Esophagus squamous epithelium (tissue), 4 donors: ENCODE data around the gene ZBBX.

Source experiments
- POLR2A ChIP-seq, 4 donors: fragments of 450-650 bp; IDR thresholded peaks; one replicate each; pipeline ENCODE4 v1.6.1; 2017; ENCODE audit warnings: antibody characterized with exemption in 4 of 4, mild to moderate bottlenecking in 4 of 4, moderate library complexity in 3 of 4
- TF ChIP-seq, protein P1 (sequence below), 6 experiments: fragments of 450-650 bp in 4 of 6; fragments of 200-600 bp in 2 of 6; sonication (generic) in 2 of 6; IDR thresholded peaks; one replicate each; pipeline ENCODE4 v1.5.1; 2016 to 2019; ENCODE audit warnings: antibody characterized with exemption in 6 of 6, mild to moderate bottlenecking in 4 of 6, moderate library complexity in 4 of 6

DNA sequence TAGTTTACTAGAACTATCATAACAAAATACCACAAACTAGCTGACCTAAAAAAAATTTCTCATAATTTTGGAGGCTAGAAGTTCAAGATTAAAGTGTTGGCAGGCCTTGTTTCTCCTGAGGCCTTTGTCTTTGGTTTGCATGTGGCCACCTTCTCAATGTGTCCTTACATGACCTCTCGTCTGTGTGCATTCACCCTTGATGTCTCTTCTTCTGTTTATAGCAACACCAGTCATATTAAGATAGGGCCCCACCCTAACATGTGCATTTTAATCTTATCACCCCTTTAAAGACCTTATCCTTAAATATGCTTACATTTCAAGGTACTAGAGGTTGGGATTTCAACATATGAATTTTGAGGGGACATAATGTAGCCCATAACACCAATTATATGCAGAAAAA lies 177.0 kb downstream of the ZBBX start:
- TF ChIP-seq, protein P1, sequence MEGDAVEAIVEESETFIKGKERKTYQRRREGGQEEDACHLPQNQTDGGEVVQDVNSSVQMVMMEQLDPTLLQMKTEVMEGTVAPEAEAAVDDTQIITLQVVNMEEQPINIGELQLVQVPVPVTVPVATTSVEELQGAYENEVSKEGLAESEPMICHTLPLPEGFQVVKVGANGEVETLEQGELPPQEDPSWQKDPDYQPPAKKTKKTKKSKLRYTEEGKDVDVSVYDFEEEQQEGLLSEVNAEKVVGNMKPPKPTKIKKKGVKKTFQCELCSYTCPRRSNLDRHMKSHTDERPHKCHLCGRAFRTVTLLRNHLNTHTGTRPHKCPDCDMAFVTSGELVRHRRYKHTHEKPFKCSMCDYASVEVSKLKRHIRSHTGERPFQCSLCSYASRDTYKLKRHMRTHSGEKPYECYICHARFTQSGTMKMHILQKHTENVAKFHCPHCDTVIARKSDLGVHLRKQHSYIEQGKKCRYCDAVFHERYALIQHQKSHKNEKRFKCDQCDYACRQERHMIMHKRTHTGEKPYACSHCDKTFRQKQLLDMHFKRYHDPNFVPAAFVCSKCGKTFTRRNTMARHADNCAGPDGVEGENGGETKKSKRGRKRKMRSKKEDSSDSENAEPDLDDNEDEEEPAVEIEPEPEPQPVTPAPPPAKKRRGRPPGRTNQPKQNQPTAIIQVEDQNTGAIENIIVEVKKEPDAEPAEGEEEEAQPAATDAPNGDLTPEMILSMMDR (IDR thresholded peaks at IDR 0.05), result no peak
- no peak for TF ChIP-seq POLR2A (IDR thresholded peaks at IDR 0.05)
